Stimulated activated naive CD4-positive, alpha-beta T cell treated with Interleukin-2 at 50 U/mL for 16 hours (primary cell): ENCODE results near the gene ERGIC1.
"Not testable (repeated sequence)": the region's sequence is repeated elsewhere in the genome, so short reads cannot be mapped to it uniquely, and the experiment has no call there.

ENCODE experiments used
- DNase-seq: peaks from one replicate; lab custom pipeline; 2025; lab: John Stamatoyannopoulos, UW

The ERGIC1 gene

GRCh38 chr5:172848419-172848818 is 14.4 kb downstream of the ERGIC1 start:
- DNase-seq: no peak

- no peak for DNase-seq
These were observed 15.8 kb downstream of the ERGIC1 start for GRCh38 chr5:172849606-172850453.

GRCh38 chr5:172850454-172850797 is 16.4 kb downstream of the ERGIC1 start:
- no peak for DNase-seq

GRCh38 chr5:172851254-172851653 is 17.2 kb downstream of the ERGIC1 start:
- not testable (repeated sequence) for DNase-seq

- DNase-seq: no peak
These were observed 18.7 kb downstream of the ERGIC1 start for GRCh38 chr5:172852490-172853354.

GRCh38 chr5:172853355-172853975 is 19.4 kb downstream of the ERGIC1 start:
- no peak for DNase-seq

- no peak for DNase-seq
These were observed 20.4 kb downstream of the ERGIC1 start for GRCh38 chr5:172854451-172854871.

- DNase-seq: no peak
These were observed 20.9 kb downstream of the ERGIC1 start for GRCh38 chr5:172854971-172855370.

GRCh38 chr5:172855597-172856292 is 21.7 kb downstream of the ERGIC1 start:
- DNase-seq: no peak

GRCh38 chr5:172856336-172856735 is 22.3 kb downstream of the ERGIC1 start:
- DNase-seq: no peak

- no peak for DNase-seq
These were observed 23.9 kb downstream of the ERGIC1 start for GRCh38 chr5:172857982-172858381.

- DNase-seq: no peak
These were observed 24.5 kb downstream of the ERGIC1 start for GRCh38 chr5:172858511-172858989.

- no peak for DNase-seq
These were observed 25.1 kb downstream of the ERGIC1 start for GRCh38 chr5:172858990-172859811.

GRCh38 chr5:172859966-172860365 is 25.9 kb downstream of the ERGIC1 start:
- no peak for DNase-seq

GRCh38 chr5:172860520-172861443 is 26.7 kb downstream of the ERGIC1 start:
- DNase-seq: no peak

GRCh38 chr5:172861461-172861860 is 27.4 kb downstream of the ERGIC1 start:
- no peak for DNase-seq

GRCh38 chr5:172862165-172862801 is 28.2 kb downstream of the ERGIC1 start:
- DNase-seq: no peak

- not testable (repeated sequence) for DNase-seq
These were observed 30.1 kb downstream of the ERGIC1 start for GRCh38 chr5:172864171-172864570.

- no peak for DNase-seq
These were observed 30.7 kb downstream of the ERGIC1 start for GRCh38 chr5:172864747-172865146.
